Measurements from ENCODE around the gene MME. TPM values are rescaled to one million over a fixed set of nuclear protein-coding genes. Genes with fewer than 3 reads are reported as not detected.

Gene MME
- total RNA-seq, 1 experiment from 2014 or later: 1.6 TPM

GRCh38 chr3:155031186-155031585 is 48.9 kb upstream of the MME start:
- H3K36me3 ChIP-seq (ENCODE audit: control insufficient read depth, insufficient read depth, low read length): no peaks in the 10 kb centered on the region
- H3K27ac ChIP-seq (ENCODE audit: low read length): no peak overlapping the region
- in situ Hi-C loops (cut with HindIII; ENCODE audit: low pct_unique_long_range_greater_than_20kb, low sequenced_read_pairs) (no loop called here), intact Hi-C loops (cut with micrococcal nuclease; ENCODE audit: unreplicated experiment) (no loop called here)
- H3K4me1 ChIP-seq (ENCODE audit: control insufficient read depth, insufficient read depth, low read length): no peaks in the 10 kb centered on the region
- ChIA-PET CTCF (no interaction called here), POLR2A (no interaction called here)
- H3K9me3 ChIP-seq (ENCODE audit: control insufficient read depth, insufficient read depth, low read depth, low read length): no peaks in the 10 kb centered on the region
- DNase-seq (ENCODE audit: low read depth, low spot score) (no peak), ATAC-seq (no peak)
- TF ChIP-seq REST (IDR thresholded peaks at IDR 0.05; ENCODE audit: insufficient read depth in 1 of 2, low read depth in 2 of 2, low read length in 1 of 2) (no peak), CTCF (IDR thresholded peaks at IDR 0.05) (no peak), POLR2AphosphoS5 (IDR thresholded peaks at IDR 0.05; ENCODE audit: low read depth, low read length) (no peak), TCF7L2 (IDR thresholded peaks at IDR 0.05; ENCODE audit: low read depth, low read length) (no peak), SIN3A (IDR thresholded peaks at IDR 0.05; ENCODE audit: borderline replicate concordance, insufficient read depth, low read depth, low read length) (no peak)
- no TSS peak for BruUV-seq (replicated peaks)
- H3K27me3 ChIP-seq (ENCODE audit: control insufficient read depth, insufficient read depth, low read length): no peaks in the 10 kb centered on the region
- H3K4me3 ChIP-seq (ENCODE audit: low read depth in 2 of 2, low read length in 2 of 2): no peak overlapping the region

GRCh38 chr3:155032918-155033317 is 47.2 kb upstream of the MME start:
- POLR2A ChIA-PET: no interaction called here
- Histone ChIP-seq H3K36me3 (ENCODE audit: control insufficient read depth, insufficient read depth, low read length) (no peaks in the 10 kb centered on the region), H3K4me1 (ENCODE audit: control insufficient read depth, insufficient read depth, low read length) (no peaks in the 10 kb centered on the region), H3K27me3 (ENCODE audit: control insufficient read depth, insufficient read depth, low read length) (no peaks in the 10 kb centered on the region), H3K4me3 (ENCODE audit: low read depth in 2 of 2, low read length in 2 of 2) (no peak overlapping the region), H3K27ac (ENCODE audit: low read length) (no peak overlapping the region), H3K9me3 (ENCODE audit: control insufficient read depth, insufficient read depth, low read depth, low read length) (no peaks in the 10 kb centered on the region)
- no peak for DNase-seq (ENCODE audit: low read depth, low spot score)
- BruUV-seq (replicated peaks): no TSS peak
- in situ Hi-C loops (cut with HindIII; ENCODE audit: low pct_unique_long_range_greater_than_20kb, low sequenced_read_pairs) (no loop called here), intact Hi-C loops (cut with micrococcal nuclease; ENCODE audit: unreplicated experiment) (no loop called here)
- ATAC-seq: no peak
- TF ChIP-seq CTCF (IDR thresholded peaks at IDR 0.05): no peak
- TF ChIP-seq POLR2AphosphoS5 (IDR thresholded peaks at IDR 0.05; ENCODE audit: low read depth, low read length): no peak
- TF ChIP-seq TCF7L2 (IDR thresholded peaks at IDR 0.05; ENCODE audit: low read depth, low read length): no peak
- no peak for TF ChIP-seq SIN3A (IDR thresholded peaks at IDR 0.05; ENCODE audit: borderline replicate concordance, insufficient read depth, low read depth, low read length)
- TF ChIP-seq REST (IDR thresholded peaks at IDR 0.05; ENCODE audit: insufficient read depth in 1 of 2, low read depth in 2 of 2, low read length in 1 of 2): no peak
- CTCF ChIA-PET: no interaction called here

All from Panc1 (cell line).